H9 (cell line): ENCODE measurements around the gene PFDN1. TPM values are rescaled to one million over a fixed set of nuclear protein-coding genes. Genes with fewer than 3 reads are reported as not detected.
A peak's percentile ranks its signal among the peaks of the same experiment; 100 is the strongest.

Experiments
- DNase-seq: peaks from one replicate; pipeline ENCODE4 v3.0.0-alpha.2; 2017
- H2AFZ ChIP-seq: one replicate; pipeline ENCODE4 v1.6.1; 2013; ENCODE audit warnings: mild to moderate bottlenecking, low read length, control low read depth, moderate library complexity
- H2AK5ac ChIP-seq: 2 replicates; pipeline ENCODE4 v1.6.1; 2013; ENCODE audit warnings: low read length, control low read depth, mixed read lengths; ENCODE audit not compliant: insufficient read length
- H2BK120ac ChIP-seq: one replicate; pipeline ENCODE4 v1.6.1; 2013; ENCODE audit warnings: low read depth, mild to moderate bottlenecking, low read length, control low read depth, inconsistent platforms; ENCODE audit not compliant: poor library complexity, severe bottlenecking
- H2BK12ac ChIP-seq: 2 replicates; pipeline ENCODE4 v1.6.1; 2013; ENCODE audit warnings: low read length, control low read depth, mixed read lengths, low read depth; ENCODE audit not compliant: insufficient read length
- H2BK15ac ChIP-seq: 2 replicates; pipeline ENCODE4 v1.6.1; 2013; ENCODE audit warnings: low read depth, low read length, control low read depth
- H2BK20ac ChIP-seq: one replicate; pipeline ENCODE4 v1.6.1; 2013; ENCODE audit warnings: low read depth, mild to moderate bottlenecking, low read length, control low read depth, inconsistent platforms; ENCODE audit not compliant: poor library complexity, severe bottlenecking
- H2BK5ac ChIP-seq: 2 replicates; pipeline ENCODE4 v1.6.1; 2013; ENCODE audit warnings: low read length, control low read depth, mixed read lengths; ENCODE audit not compliant: insufficient read length
- H3K14ac ChIP-seq: 2 replicates; pipeline ENCODE4 v1.6.1; 2013; ENCODE audit warnings: low read length, control low read depth; ENCODE audit not compliant: insufficient read depth
- H3K18ac ChIP-seq: 2 replicates; pipeline ENCODE4 v1.6.1; 2013; ENCODE audit warnings: low read depth, mild to moderate bottlenecking, mixed read lengths, low read length, control low read depth; ENCODE audit not compliant: insufficient read length
- H3K23ac ChIP-seq: 2 replicates; pipeline ENCODE4 v1.6.1; 2013; ENCODE audit warnings: low read length, control low read depth, mixed read lengths, low read depth; ENCODE audit not compliant: insufficient read length
- H3K23me2 ChIP-seq: 2 replicates; pipeline ENCODE4 v1.6.1; 2013; ENCODE audit warnings: low read depth, mild to moderate bottlenecking, mixed read lengths, low read length, control low read depth; ENCODE audit not compliant: insufficient read length, poor library complexity, severe bottlenecking
- H3K27ac ChIP-seq: 2 replicates; pipeline ENCODE4 v1.5.1; 2013; ENCODE audit warnings: low read length, control low read depth, mixed read lengths, low read depth; ENCODE audit not compliant: insufficient read length
- H3K27me3 ChIP-seq: 2 replicates; pipeline ENCODE4 v1.6.1; 2013; ENCODE audit warnings: low read length, control low read depth, inconsistent platforms; ENCODE audit not compliant: insufficient read depth
- H3K4ac ChIP-seq: 2 replicates; pipeline ENCODE4 v1.6.1; 2013; ENCODE audit warnings: low read depth, mild to moderate bottlenecking, control low read depth, inconsistent platforms, low read length, moderate library complexity
- H3K4me1 ChIP-seq: 2 replicates; pipeline ENCODE4 v1.6.1; 2013; ENCODE audit warnings: low read length, control low read depth, inconsistent platforms; ENCODE audit not compliant: insufficient read depth
- H3K4me2 ChIP-seq: 2 replicates; pipeline ENCODE4 v1.6.1; 2013; ENCODE audit warnings: low read length, control low read depth, mixed read lengths; ENCODE audit not compliant: insufficient read length, insufficient read depth
- H3K56ac ChIP-seq: 2 replicates; pipeline ENCODE4 v1.6.1; 2013; ENCODE audit warnings: low read depth, mild to moderate bottlenecking, mixed read lengths, low read length, control low read depth; ENCODE audit not compliant: insufficient read length
- H3K79me1 ChIP-seq: 2 replicates; pipeline ENCODE4 v1.6.1; 2013; ENCODE audit warnings: low read depth, mild to moderate bottlenecking, moderate library complexity, low read length, control low read depth, inconsistent platforms; ENCODE audit not compliant: insufficient read depth, poor library complexity, severe bottlenecking
- H3K79me2 ChIP-seq: 2 replicates; pipeline ENCODE4 v1.6.1; 2013; ENCODE audit warnings: low read length, control low read depth, inconsistent platforms; ENCODE audit not compliant: insufficient read depth
- H3K9ac ChIP-seq: 2 replicates; pipeline ENCODE4 v1.6.1; 2013; ENCODE audit warnings: low read length, control low read depth, mixed read lengths; ENCODE audit not compliant: insufficient read length; ENCODE audit errors: extremely low read depth
- H3K9me3 ChIP-seq: one replicate; pipeline ENCODE4 v1.6.1; 2013; ENCODE audit warnings: low read depth, low read length, inconsistent platforms; ENCODE audit not compliant: control insufficient read depth
- H3T11ph ChIP-seq: one replicate; pipeline ENCODE4 v1.6.1; 2013; ENCODE audit warnings: mild to moderate bottlenecking, low read length, control low read depth, inconsistent platforms
- H4K20me1 ChIP-seq: one replicate; pipeline ENCODE4 v1.6.1; 2013; ENCODE audit not compliant: control insufficient read depth, insufficient read length, insufficient read depth
- H4K5ac ChIP-seq: 2 replicates; pipeline ENCODE4 v1.6.1; 2013; ENCODE audit warnings: low read depth, mild to moderate bottlenecking, mixed read lengths, low read length, control low read depth; ENCODE audit not compliant: insufficient read length
- H4K8ac ChIP-seq: replicated peaks from 2 replicates; pipeline ENCODE4 v1.6.1; 2013; ENCODE audit warnings: low read length, control low read depth, mixed read lengths, low read depth; ENCODE audit not compliant: insufficient read length
- H4K91ac ChIP-seq: 2 replicates; pipeline ENCODE4 v1.6.1; 2013; ENCODE audit warnings: low read depth, mild to moderate bottlenecking, moderate library complexity, mixed read lengths, low read length, control low read depth; ENCODE audit not compliant: insufficient read length
- H3K27ac Mint-ChIP-seq, 3 experiments: 2 replicates in 2 of 3; 3 replicates in 1 of 3; pipeline ENCODE4 v1.8.0; 2020 to 2021; ENCODE audit warnings: mixed read lengths in 3 of 3, mild to moderate bottlenecking in 1 of 3, moderate library complexity in 1 of 3
- H3K27me3 Mint-ChIP-seq: 2 replicates; pipeline ENCODE4 v1.8.0; 2021; ENCODE audit warnings: low read depth, mild to moderate bottlenecking, moderate library complexity, mixed read lengths
- H3K36me3 Mint-ChIP-seq, 3 experiments: 2 replicates in 2 of 3; 3 replicates in 1 of 3; pipeline ENCODE4 v1.8.0; 2020 to 2021; ENCODE audit warnings: low read depth in 3 of 3, mixed read lengths in 3 of 3; ENCODE audit not compliant: insufficient read depth in 1 of 3
- H3K4me1 Mint-ChIP-seq, 2 experiments: 2 replicates each; pipeline ENCODE4 v1.8.0; 2020; ENCODE audit warnings: mixed read lengths in 2 of 2
- H3K4me3 Mint-ChIP-seq, 2 experiments: 2 replicates in 1 of 2; 3 replicates in 1 of 2; pipeline ENCODE4 v1.8.0; 2020 to 2021; ENCODE audit warnings: mild to moderate bottlenecking in 2 of 2, mixed read lengths in 2 of 2, moderate library complexity in 1 of 2
- H3K9me3 Mint-ChIP-seq, 2 experiments: 2 replicates in 1 of 2; 3 replicates in 1 of 2; pipeline ENCODE4 v1.8.0; 2020; ENCODE audit warnings: mild to moderate bottlenecking in 2 of 2, mixed read lengths in 2 of 2, moderate library complexity in 1 of 2
- CTCF ChIP-seq: fragments of 200-600 bp; sonication (generic); conservative IDR thresholded peaks from 3 replicates; pipeline ENCODE4 v1.8.0; 2021; ENCODE audit warnings: antibody characterized with exemption, mild to moderate bottlenecking
- WGBS: extraction: QIAGEN DNeasy Blood & Tissue Kit; methylation state at CpG from one replicate; pipeline ENCODE4 v1.1.7; 2013; ENCODE audit warnings: missing lambda C conversion rate, low lambda C conversion rate, mixed read lengths; ENCODE audit not compliant: insufficient read length; ENCODE audit errors: extremely low coverage; 5-methylcytosine and 5-hydroxymethylcytosine counted together
- total RNA-seq: library from RNA; stranded (reverse); gene quantifications from 2 replicates; pipeline ENCODE4 v1.2.1, GENCODE V29; 2021

The PFDN1 gene
- total RNA-seq, 1 experiment from 2014 or later: 58.3 TPM

- Histone ChIP-seq H3K4me1 (no peaks in the 10 kb centered on the region), H3K27me3 (no peaks in the 10 kb centered on the region), H3T11ph (no peak overlapping the region), H3K18ac (no peak overlapping the region), H2BK12ac (no peak overlapping the region), H2AK5ac (no peak overlapping the region), H3K79me2 (no peaks in the 10 kb centered on the region), H3K14ac (no peak overlapping the region), H4K8ac (no peak overlapping the region), H4K91ac (no peak overlapping the region), H3K4ac (no peak overlapping the region), H2AFZ (no peak overlapping the region), H2BK120ac (no peak overlapping the region), H3K9me3 (no peaks in the 10 kb centered on the region), H3K23me2 (no peaks in the 10 kb centered on the region), H4K20me1 (no peaks in the 10 kb centered on the region), H3K56ac (no peak overlapping the region), H3K9ac (no peak overlapping the region), H2BK15ac (0 out of 2 replicates have a peak overlapping the region, but pooled peaks have one; percentile 24), H2BK20ac (no peak overlapping the region), H2BK5ac (no peak overlapping the region), H3K27ac (no peak overlapping the region), H3K23ac (no peak overlapping the region), H4K5ac (no peak overlapping the region), H3K79me1 (no peaks in the 10 kb centered on the region), H3K4me2 (no peak overlapping the region)
- no peak for TF ChIP-seq CTCF
- no CpG with 5 or more reads among the region's 2 CpGs for WGBS
- no peaks in the 10 kb centered on the region; a peak in 1 of 5 replicates for H3K9me3 Mint-ChIP-seq
- no peak for DNase-seq
- H3K36me3 Mint-ChIP-seq: no peaks in the 10 kb centered on the region
- no peaks in the 10 kb centered on the region; the same call in none of the 2 replicates for H3K27me3 Mint-ChIP-seq
- no peak overlapping the region for H3K27ac Mint-ChIP-seq
- H3K4me1 Mint-ChIP-seq: no peaks in the 10 kb centered on the region
- H3K4me3 Mint-ChIP-seq: no peak overlapping the region
Measured at GRCh38 chr5:140321796-140322195, 18.9 kb upstream of the PFDN1 start.
